Measurements from ENCODE around the gene FRY. TPM values are rescaled to one million over a fixed set of nuclear protein-coding genes. Genes with fewer than 3 reads are reported as not detected.

Gene FRY
- total RNA-seq, 4 donors from 2014 or later, result 32.0 to 111 (median 63.8) TPM

- no peak for TF ChIP-seq POLR2A (IDR thresholded peaks at IDR 0.05)
- Histone ChIP-seq H3K4me3 (no peak overlapping the region), H3K27ac (peak overlapping the region; percentile 45 to 68), H3K4me1 (no peaks in the 10 kb centered on the region), H3K9me3 (no peaks in the 10 kb centered on the region), H3K27me3 (no peaks in the 10 kb centered on the region), H3K36me3 (no peaks in the 10 kb centered on the region)
- DNase-seq, result no peak
- intact Hi-C loops (cut with DNase I; ENCODE audit: low total_unique reads), result no loop called here
Measured at GRCh38 chr13:32124743-32125142, 93.2 kb downstream of the FRY start.

- TF ChIP-seq POLR2A (IDR thresholded peaks at IDR 0.05), result no peak
- TF ChIP-seq, protein P1, sequence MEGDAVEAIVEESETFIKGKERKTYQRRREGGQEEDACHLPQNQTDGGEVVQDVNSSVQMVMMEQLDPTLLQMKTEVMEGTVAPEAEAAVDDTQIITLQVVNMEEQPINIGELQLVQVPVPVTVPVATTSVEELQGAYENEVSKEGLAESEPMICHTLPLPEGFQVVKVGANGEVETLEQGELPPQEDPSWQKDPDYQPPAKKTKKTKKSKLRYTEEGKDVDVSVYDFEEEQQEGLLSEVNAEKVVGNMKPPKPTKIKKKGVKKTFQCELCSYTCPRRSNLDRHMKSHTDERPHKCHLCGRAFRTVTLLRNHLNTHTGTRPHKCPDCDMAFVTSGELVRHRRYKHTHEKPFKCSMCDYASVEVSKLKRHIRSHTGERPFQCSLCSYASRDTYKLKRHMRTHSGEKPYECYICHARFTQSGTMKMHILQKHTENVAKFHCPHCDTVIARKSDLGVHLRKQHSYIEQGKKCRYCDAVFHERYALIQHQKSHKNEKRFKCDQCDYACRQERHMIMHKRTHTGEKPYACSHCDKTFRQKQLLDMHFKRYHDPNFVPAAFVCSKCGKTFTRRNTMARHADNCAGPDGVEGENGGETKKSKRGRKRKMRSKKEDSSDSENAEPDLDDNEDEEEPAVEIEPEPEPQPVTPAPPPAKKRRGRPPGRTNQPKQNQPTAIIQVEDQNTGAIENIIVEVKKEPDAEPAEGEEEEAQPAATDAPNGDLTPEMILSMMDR (IDR thresholded peaks at IDR 0.05), result no peak
- Histone ChIP-seq H3K4me3 (no peak overlapping the region), H3K4me1 (no peaks in the 10 kb centered on the region), H3K27me3 (no peaks in the 10 kb centered on the region), H3K27ac (peak overlapping the region; percentile 45 to 68), H3K9me3 (no peaks in the 10 kb centered on the region), H3K36me3 (no peaks in the 10 kb centered on the region)
- peak in 1 of 2 donors; percentile 39 for DNase-seq
- intact Hi-C loops (cut with DNase I; ENCODE audit: low total_unique reads), result no loop called here
Measured at GRCh38 chr13:32125221-32125689, 93.7 kb downstream of the FRY start.

DNA sequence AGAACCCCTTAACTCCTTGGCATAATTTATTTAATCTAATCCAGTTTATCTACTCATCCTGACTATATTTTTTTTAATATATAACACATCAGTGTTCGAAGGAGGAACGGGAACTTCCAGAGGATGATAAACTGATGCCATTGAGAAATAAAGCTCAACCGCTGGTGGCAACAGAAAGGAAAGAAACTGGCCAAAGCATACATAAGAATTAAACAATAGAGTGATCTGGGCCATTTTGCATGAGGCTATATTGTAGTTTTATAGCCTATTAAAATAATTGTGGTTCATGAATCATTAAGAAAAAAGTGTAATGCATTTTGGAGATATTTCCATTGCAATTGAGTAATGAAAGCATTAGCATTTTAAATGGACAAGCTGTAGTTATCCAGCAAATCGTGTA, 94.2 kb downstream of the FRY start:
- intact Hi-C loops (cut with DNase I; ENCODE audit: low total_unique reads), result no loop called here
- H3K4me3 ChIP-seq, result no peak overlapping the region
- TF ChIP-seq, protein P1 (IDR thresholded peaks at IDR 0.05), result no peak
- TF ChIP-seq POLR2A (IDR thresholded peaks at IDR 0.05), result no peak

GRCh38 chr13:32126278-32126677, 94.7 kb downstream of the FRY start:
- TF ChIP-seq, protein P1 (IDR thresholded peaks at IDR 0.05), result no peak
- no peak for TF ChIP-seq POLR2A (IDR thresholded peaks at IDR 0.05)
- DNase-seq, result no peak
- H3K27me3 ChIP-seq, result no peaks in the 10 kb centered on the region

More for the DNA sequence above, 94.2 kb downstream of the FRY start:
- no peaks in the 10 kb centered on the region for H3K4me1 ChIP-seq
- peak overlapping the region; percentile 22 to 47 for H3K27ac ChIP-seq
- no peaks in the 10 kb centered on the region for H3K27me3 ChIP-seq
- H3K9me3 ChIP-seq, result no peaks in the 10 kb centered on the region
- H3K36me3 ChIP-seq, result no peaks in the 10 kb centered on the region
- DNase-seq, result no peak

DNA sequence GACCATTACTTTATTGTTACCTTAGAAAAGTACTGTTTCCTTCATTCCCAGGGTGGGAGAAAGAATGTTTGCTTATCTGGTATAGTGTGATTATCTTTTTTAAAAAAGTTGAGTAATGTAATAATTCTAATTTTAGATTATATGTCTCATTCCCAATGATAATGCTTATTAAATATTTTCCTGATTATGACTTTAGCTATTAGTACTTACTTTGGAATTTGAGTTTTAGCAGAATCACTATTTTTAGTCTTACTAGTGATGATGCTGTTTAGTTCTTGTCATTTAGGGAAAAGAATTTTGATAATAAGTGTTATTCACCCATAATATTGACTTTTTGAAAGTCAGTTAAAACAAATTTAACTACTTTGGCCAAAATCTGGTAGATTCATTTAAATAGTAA, 95.2 kb downstream of the FRY start:
- Histone ChIP-seq H3K9me3 (no peaks in the 10 kb centered on the region), H3K27ac (peak overlapping the region; percentile 22 to 47), H3K27me3 (no peaks in the 10 kb centered on the region), H3K4me1 (no peaks in the 10 kb centered on the region), H3K36me3 (no peaks in the 10 kb centered on the region), H3K4me3 (no peak overlapping the region)
- DNase-seq, result no peak
- TF ChIP-seq POLR2A (IDR thresholded peaks at IDR 0.05), result no peak
- TF ChIP-seq, protein P1 (IDR thresholded peaks at IDR 0.05), result no peak
- intact Hi-C loops (cut with DNase I; ENCODE audit: low total_unique reads), result no loop called here

More at GRCh38 chr13:32126278-32126677, 94.7 kb downstream of the FRY start:
- Histone ChIP-seq H3K36me3 (no peaks in the 10 kb centered on the region), H3K4me3 (no peak overlapping the region), H3K9me3 (no peaks in the 10 kb centered on the region), H3K4me1 (no peaks in the 10 kb centered on the region), H3K27ac (peak overlapping the region; percentile 22 to 47)
- intact Hi-C loops (cut with DNase I; ENCODE audit: low total_unique reads), result no loop called here

GRCh38 chr13:32127691-32128090, 96.1 kb downstream of the FRY start:
- Histone ChIP-seq H3K27me3 (no peaks in the 10 kb centered on the region), H3K9me3 (no peaks in the 10 kb centered on the region), H3K4me3 (no peak overlapping the region), H3K27ac (no peak overlapping the region), H3K4me1 (no peaks in the 10 kb centered on the region), H3K36me3 (no peaks in the 10 kb centered on the region)
- intact Hi-C loops (cut with DNase I; ENCODE audit: low total_unique reads), result no loop called here
- no peak for TF ChIP-seq POLR2A (IDR thresholded peaks at IDR 0.05)
- TF ChIP-seq, protein P1 (IDR thresholded peaks at IDR 0.05), result no peak
- no peak for DNase-seq

All from uterus (tissue), 4 donors.